Superior temporal gyrus (tissue), 1 donor: ENCODE results near the gene MPV17L.
"Not testable (repeated sequence)": the region's sequence is repeated elsewhere in the genome, so short reads cannot be mapped to it uniquely, and the experiment has no call there.

Experiments used
- DNase-seq: peaks from one replicate; pipeline ENCODE4 v3.0.0-alpha.2; 2016; ENCODE audit errors: extremely low spot score

The MPV17L gene

DNA sequence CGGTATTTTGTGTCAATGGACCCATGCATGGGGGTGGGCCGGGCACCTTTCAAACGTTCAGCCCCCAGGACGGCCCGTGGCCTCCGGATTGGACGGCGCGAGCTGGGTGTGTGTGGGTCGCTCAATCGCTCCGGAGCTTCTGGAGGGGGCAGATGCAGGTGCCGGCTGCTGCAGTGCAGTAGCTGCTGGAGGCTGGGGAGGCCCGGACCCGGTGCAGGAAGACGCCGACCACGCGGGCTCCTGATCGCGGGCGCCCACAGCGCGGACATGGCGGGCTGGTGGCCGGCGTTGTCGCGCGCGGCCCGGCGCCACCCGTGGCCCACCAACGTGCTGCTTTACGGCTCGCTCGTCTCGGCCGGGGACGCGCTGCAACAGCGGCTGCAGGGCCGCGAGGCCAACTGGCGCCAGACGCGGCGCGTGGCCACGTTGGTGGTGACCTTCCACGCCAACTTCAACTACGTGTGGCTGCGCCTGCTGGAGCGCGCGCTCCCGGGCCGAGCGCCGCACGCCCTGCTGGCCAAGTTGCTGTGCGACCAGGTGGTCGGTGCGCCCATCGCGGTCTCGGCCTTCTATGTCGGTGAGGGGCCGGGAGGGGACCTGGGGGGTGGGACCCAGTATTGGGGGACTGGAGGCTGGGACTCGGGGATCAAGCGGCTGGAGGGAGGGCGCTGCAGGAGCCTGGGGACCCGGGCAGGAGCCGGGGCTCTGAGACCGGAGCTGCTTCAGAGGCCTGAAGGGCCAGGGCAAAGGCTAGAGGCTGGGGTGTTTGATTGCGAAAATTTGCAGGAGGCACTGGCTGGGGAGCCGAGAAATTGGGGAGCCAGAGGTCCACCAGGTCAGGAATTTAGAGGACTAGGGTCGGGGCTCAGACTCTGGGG is at the start of gene MPV17L:
MPV17L (plus strand) TSS at position 124 of the 878 bp plus-strand sequence; CDS start at position 268, 144 bp downstream.
- peak; percentile 39 for DNase-seq

DNA sequence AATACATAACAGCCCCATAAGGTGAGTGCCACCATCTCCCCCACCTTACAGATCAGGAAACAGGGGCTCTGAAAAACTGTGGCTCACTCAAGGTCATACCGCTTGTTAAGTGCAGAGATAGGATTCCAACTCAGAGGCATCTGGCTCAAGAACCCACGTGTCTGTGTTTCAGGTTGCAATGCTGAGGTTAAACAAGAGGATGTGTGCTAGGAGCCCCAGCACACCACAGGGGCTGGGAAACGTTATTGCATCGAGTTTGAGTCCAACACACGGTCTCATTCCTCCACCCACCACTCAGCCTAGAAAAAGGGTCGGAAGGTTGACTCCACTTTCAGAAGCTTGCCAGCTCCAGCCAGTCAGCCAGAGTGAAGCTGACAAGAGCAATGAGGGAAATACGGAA is 46.8 kb upstream of the MPV17L start:
- not testable (repeated sequence) for DNase-seq

DNA sequence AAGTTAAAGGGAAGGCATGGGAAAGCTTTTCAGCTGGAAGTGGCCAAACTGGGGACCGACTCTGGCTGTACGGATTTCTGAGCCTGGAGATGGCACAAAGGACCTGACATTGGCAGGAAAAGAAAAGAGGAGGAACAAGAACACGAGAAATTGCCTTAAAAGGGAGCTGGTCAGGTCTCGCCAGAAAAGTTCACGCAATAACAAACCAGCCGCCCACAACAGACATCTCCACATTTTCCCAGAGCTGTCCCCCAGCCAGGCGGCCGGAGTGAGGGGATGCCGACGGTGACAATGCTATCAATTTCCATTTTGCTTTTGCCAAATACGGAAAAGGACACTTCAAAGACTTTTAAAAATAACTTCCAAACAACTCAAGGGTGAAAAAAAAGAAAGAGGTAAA is 44.3 kb upstream of the MPV17L start:
- not testable (repeated sequence) for DNase-seq

DNA sequence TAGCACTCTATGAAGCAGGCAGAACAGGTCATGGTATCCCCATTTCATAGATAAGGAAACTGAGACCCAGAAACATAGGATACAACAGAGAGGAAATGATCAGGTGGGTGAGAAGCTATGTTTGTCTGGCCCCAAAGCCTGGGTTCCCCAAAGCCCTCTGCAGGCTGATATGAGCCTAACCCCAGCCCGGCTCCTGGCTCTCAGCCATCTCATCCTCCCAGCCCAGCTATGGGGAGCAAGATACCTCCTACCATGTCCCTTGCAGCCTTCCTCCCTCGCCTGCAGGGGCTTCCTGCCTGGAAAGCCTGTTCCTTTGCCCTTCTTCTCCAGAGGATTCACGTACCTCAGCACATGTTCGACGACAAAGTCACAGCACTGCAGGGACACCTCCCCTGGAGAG is 43.8 kb upstream of the MPV17L start:
- DNase-seq = not testable (repeated sequence)

DNA sequence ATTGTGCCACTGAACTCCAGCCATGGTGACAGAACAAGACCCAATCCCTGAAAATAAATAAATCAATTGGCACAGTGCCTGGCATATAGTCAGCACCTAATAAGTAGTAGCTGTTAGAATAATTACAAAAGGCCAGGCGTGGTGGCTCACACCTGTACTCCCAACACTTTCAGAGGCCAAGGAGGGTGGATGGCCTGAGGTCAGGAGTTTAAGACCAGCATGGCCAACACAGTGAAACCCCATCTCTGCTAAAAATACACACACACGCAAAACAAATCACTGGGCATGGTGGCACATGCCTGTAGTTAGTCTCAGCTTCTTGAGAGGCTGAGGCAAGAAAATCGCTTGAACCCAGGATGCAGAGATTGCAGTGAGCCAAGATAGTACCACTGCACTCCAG is 42.7 kb upstream of the MPV17L start:
- not testable (repeated sequence) for DNase-seq

DNA sequence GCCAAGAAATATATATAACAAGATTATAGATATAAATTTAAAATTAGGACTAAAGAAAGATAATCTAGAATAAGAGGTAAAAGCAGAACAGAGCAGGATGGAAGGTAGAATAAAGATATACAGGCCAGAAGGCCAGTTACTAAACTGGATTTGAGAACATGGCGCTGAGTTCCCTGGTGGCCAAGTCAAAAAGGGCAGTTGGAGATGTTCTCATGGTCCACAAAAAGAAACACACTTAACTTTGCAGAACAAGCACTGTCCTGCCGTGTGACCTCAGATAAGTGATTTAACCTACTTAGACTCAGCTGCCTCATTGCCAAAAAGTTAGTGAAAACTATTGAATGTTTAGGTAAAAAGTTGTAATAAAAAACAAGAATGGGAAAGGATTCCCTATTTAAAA is 40.7 kb upstream of the MPV17L start:
- DNase-seq = not testable (repeated sequence)

DNA sequence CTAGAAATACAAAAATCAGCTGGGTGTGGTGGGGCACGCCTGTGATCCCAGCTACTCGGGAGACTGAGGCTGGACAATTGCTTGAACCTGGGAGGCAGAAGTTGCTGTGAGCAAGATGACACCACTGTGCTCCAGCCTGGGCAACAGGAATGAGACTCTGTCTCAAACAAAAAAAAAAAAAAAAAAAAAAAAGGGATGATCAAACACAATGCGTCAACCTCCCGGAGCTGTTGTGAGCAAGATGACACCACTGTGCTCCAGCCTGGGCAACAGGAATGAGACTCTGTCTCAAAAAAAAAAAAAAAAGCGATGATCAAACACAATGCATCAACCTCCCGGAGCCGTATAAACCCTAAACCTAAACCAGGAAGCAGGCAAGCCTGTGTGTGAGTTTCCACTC is 38.1 kb upstream of the MPV17L start:
- DNase-seq = not testable (repeated sequence)

DNA sequence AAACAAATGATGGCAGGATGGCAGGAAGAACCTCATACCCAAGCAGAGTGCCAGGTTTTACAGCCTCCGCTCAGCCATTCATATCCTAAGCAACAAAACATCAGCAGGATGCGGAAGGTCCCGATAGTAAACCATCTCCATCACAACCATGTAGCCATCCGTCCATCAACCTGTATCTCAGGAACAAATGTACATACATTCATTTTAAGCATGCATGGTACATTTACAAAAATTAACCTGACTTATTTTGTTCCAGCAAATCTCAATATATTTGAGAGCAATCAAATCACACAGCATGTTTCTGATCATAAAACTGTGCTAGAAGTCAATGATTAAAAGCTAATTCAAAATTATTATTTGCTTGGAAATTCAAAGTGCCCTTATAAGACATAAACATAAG is 17.4 kb upstream of the MPV17L start, which contains the start of gene NPIPA5:
NPIPA5 (minus strand) TSS at position 101 of the 400 bp plus-strand sequence; CDS start at position 101, 0 bp downstream.
- DNase-seq = not testable (repeated sequence)

DNA sequence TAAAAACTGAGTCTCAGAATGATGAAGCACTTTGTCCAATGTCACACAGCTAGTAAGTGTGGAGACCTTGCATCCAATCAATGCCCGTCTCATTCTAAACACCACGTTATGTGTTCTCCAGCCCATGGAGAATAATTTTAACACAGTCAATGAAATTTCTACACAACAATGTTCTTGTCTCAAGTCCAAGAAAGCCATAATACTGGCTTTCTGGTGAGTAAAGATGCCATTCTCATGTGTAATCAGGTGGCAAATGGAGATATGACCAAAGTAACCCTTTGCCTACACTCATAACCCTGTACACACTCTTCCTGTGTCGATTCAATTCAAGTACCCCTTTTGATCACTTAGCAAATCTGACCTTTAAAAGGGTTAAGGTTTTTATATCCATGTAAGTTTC is 12.7 kb upstream of the MPV17L start:
- DNase-seq = not testable (repeated sequence)

DNA sequence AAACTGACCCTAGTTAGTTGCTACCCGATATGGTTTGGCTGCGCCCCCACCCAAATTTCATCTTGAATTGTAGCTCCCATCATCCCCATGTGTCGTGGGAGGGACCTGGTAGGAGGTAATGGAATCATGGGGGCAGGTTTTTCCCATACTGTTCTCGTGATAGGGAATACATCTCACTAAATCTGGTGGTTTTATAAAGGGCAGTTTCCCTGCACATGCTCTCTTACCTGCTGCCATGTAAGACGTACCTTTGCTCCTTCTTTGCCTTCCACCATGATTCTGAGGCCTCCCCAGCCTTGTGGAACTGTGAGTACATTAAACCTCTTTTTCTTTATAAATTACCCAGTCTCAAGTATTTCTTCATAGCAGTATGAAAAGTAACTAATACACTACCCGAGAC is 7.5 kb upstream of the MPV17L start:
- not testable (repeated sequence) for DNase-seq

DNA sequence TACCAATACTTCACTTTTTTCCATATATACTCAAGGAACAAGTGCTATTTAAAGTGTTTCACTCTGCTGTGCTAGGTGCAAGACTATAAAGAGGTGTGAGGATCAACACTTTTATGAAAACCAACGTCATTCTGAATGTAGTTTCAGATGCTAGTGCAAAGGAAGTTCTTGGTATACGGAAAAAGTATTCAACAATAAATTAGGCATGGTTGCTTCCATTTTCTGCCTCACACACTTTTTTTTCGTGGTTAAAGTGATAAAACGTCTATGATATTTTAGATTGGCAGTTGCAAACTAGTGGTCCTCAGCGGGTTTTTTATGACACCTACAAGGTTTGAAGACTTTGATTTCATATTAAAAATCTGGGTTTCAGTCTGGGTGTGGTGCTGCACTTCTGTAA is 5.6 kb upstream of the MPV17L start:
- DNase-seq = not testable (repeated sequence)

DNA sequence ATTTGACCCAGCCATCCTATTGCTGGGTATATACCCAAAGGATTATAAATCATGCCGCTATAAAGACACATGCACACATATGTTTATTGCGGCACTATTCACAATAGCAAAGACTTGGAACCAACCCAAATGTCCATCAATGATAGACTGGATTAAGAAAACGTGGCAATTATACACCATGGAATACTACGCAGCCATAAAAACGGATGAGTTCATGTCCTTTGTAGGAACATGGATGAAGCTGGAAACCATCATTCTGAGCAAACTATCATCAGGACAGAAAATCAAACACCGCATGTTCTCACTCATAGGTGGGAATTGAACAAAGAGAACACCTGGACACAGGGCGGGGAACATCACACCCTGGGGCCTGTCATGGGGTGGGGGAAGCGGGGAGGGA is 2.5 kb upstream of the MPV17L start:
- DNase-seq = not testable (repeated sequence)

DNA sequence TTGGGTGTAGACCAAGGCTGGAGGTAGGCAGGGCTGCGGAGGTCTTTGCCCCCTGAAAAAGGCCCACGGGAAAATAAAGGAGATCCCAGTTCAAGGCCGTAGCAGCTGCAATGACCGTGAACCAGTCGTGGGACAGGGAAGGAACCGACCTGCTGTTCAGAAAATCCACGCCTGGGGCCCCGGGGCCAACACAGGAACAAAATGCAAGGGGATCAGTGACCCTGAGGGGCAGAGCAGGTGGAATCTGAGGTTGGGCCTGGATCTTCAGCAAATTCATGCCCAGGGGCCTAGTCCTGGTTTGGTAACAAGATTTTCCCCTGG is 915 bp downstream of the MPV17L start:
- DNase-seq = not testable (repeated sequence)

DNA sequence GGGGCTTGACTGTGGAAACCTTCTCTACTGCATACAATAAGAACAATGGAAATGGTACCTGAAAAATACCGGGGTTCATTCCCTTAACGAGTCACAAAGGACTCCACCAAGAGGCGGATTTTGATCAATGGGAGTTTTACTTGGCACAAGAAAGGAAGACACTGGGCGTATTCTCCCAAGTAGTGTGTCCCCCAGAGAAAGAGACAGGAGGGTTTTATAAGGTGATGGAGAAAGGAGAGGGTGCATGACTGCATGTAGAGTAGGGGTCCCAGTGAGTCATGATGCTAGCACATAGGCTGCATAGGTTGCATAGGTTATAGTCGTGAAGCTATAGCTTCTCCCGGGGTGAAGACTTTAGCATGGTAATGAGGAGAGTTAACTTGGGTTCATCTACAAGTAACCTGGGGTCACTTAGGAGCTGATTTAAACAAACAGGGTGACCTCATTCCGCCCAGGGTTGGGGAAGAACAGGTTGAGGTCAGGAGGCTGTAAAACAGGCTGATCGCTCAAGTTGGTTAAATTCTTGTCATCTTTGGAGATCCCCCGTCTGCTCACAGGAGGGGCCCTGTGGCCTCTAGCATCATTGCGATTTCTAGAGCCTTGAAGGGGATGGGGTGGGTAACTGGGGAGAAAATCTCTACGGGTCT is 1.5 kb downstream of the MPV17L start:
- no peak for DNase-seq

DNA sequence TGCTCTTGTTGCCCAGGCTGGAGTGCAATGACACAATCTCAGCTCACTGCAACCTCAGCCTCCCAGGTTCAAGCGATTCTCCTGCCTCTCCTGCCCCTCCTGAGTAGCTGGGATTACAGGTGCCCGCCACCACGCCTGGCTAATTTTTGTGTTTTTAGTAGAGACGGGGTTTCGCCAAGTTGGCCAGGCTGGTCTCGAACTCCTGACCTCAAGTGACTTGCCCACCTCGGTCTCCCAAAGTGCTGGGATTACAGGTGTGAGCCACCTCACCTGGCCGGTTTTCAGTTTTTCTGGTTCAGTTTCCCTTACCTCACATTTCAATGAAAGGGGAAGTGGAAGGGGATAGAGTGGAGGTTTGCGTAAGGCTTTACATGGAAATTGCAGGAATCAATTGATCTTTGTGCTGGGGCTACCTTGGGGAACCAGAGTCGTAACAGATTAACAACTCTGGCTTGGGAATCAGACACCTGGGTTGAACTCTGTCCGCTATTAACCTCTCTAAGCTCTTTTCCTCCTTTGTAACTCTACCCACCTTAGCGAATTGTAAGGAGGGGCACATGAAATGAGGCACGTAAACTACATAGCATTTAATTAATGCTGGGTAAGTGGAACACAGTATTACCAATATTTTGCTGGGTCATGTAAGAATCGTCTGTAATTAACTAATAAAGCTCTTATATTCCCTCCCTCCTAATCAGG is 3.2 kb downstream of the MPV17L start:
- no peak for DNase-seq

DNA sequence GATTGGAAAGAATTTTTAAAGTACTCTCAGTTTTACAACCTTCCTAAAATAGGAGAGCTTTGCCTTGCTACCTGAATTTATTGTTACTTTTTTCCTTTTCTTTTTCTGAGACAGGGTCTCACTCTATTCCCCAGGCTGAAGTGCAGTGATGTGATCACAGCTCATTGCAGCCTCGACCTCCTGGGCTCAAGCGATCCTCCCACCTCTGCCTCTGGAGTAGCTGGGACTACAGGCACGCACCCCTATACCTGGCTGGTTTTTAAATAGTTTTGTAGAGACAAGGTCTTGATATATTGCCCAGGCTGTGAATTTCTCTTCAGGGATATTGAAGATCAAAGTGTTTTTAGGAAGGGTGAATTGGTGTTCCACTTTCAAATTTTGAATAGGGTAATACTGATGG is 3.8 kb downstream of the MPV17L start:
- DNase-seq = no peak

DNA sequence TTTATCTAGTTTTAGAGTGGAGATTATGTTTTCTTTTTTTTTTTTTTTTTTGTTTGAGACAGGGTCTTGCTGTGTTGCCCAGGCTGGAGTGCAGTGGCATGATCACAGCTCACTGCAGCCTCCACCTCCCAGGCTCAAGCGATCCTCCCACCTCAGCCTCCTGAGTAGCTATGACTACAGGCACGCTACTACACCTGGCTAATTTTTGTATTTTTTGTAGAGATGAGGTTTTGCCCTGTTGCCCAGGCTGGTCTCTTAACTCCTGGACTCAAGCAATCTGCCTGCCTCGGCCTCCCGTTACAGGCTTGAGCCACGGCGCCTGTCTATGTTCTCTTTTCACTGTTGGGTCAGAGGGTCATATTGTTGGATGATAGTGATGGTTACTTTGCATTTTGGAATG is 4.8 kb downstream of the MPV17L start:
- not testable (repeated sequence) for DNase-seq

DNA sequence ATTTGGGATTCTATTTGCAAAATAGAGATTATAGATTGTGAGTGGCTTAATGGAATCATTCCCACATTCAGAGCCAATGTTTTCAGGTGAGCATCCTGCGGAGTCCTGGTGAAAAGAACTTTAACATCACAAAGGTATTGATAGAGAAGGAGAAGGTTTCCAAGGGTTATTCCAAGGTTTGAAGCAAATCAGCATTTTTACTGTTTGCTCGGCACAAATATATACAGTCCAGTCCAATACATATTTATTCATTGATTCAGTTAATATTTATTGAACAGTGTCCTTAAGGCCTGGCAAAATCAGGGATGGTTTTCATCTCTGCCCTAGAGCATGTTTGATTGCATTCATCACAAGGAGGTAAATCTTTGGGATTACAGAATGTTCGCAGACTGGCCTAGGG is 6.4 kb downstream of the MPV17L start:
- no peak for DNase-seq

DNA sequence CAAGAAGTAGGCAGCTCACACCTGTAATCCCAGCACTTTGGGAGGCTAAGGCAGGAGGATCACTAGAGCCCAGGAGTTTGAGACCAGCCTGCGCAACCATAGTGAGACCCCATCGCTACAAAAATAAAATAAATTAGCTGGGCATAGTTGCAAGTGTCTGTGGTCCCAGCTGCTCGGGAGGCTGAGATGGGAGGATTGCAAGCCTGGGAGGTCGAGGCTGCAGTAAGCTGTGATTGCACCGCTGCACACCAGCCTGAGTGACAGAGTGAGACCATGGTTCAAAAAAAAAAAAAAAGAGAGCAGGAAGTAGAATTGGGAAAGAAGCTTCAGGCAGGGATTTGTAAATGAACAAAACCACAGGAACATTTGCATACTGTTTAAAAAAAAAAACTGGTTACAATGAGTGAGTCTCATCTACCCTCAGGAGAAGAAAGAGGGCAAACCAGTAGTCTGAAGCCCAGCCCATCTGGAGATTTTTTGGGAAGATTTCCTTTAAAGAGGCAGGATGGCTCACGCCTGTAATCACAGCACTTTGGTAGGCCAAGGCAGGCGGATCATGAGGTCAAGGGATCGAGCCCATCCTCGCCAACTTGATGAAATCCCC is 7.9 kb downstream of the MPV17L start:
- no peak for DNase-seq

DNA sequence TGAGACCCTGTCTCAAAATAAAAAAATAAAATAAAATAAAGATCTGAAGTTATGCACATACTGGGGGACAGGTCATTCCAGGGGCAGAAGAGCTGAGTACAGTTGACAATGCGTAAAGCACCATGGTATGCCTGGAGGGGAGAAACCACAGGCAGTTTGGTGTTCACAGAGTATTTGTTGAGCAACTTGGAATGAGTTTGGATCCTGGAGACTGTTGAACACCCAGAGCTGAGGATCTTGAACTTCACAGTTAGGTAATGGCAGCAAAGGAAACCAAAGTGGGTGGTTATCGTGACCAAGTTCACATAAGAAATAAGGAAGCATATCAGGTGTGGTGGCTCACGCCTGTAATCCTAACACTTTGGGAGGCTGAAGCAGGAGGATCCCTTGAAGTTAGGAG is 8.5 kb downstream of the MPV17L start:
- DNase-seq = not testable (repeated sequence)

DNA sequence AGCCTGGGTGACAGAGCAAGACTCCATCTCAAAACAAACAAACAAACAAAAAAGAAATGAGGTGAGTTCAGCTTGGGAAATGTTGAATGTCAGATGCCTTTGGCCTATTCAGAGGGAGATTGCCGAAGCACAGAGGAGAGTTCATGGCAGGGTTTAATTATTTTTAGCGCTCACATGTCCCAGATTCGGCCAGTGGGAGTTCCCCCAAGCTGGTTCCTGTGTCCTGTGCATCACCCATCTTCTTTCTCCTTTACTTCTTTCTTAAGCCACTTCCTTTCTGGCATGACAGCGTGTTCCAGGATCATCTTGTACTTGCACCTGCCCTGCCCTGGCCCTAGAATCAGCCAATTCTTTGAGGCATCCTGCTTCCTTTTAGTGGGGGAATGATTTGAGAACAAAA is 9.2 kb downstream of the MPV17L start:
- no peak for DNase-seq

DNA sequence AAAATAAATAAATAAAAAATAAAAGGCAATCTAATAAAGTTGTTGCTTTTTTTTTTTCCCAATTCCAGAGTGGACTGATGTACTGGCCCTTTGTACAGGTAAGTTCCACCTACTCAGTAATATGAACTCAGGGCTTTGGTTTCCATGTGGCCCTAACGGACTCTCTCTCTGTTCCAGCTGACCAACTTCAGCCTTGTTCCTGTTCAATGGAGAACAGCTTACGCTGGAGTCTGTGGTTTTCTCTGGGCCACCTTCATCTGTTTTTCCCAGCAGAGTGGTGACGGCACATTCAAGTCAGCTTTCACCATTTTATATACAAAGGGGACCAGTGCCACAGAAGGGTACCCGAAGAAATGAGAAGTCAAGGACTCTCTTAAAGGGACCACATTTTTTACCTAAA is 12.2 kb downstream of the MPV17L start:
- DNase-seq = not testable (repeated sequence)
